Right cardiac atrium (tissue), 5 donors: ENCODE data around the gene ISG15. TPM values are rescaled to one million over a fixed set of nuclear protein-coding genes. Genes with fewer than 3 reads are reported as not detected.
A peak's percentile ranks its signal among the peaks of the same experiment; 100 is the strongest.
"Not testable (repeated sequence)": the region's sequence is repeated elsewhere in the genome, so short reads cannot be mapped to it uniquely, and the experiment has no call there.

Experiments
- ATAC-seq, 2 donors: fragments of 200-7000 bp; cut with Tn5 transposase; one replicate each; pipeline versions ENCODE4 v1.8.0 to v1.9.1; 2020; ENCODE audit warnings: moderate library complexity in 2 of 2, mild to moderate bottlenecking in 1 of 2
- DNase-seq, 3 donors: peaks; one replicate each; pipeline ENCODE4 v3.0.0-alpha.2; 2020
- H3K27ac ChIP-seq: one replicate; pipeline ENCODE4 v1.5.1; 2013; ENCODE audit warnings: mild to moderate bottlenecking, low read length, control low read depth, moderate library complexity
- H3K27me3 ChIP-seq: one replicate; pipeline ENCODE4 v1.6.1; 2013; ENCODE audit not compliant: control insufficient read depth, insufficient read depth
- H3K4me1 ChIP-seq: one replicate; pipeline ENCODE4 v1.6.1; 2013; ENCODE audit warnings: low read length; ENCODE audit not compliant: control insufficient read depth, insufficient read depth
- H3K4me3 ChIP-seq: one replicate; pipeline ENCODE4 v1.5.1; 2013; ENCODE audit warnings: low read length, control low read depth
- H3K9me3 ChIP-seq: one replicate; pipeline ENCODE4 v1.6.1; 2013; ENCODE audit warnings: low read length; ENCODE audit not compliant: control insufficient read depth
- WGBS: extraction: QIAGEN DNeasy Blood & Tissue Kit; methylation state at CpG from one replicate; pipeline ENCODE4 v1.1.7; 2013; 5-methylcytosine and 5-hydroxymethylcytosine counted together
- intact Hi-C, 4 donors: fragments of 100-400 bp; cut with DNase I; formaldehyde crosslinking; loops; one replicate each; pipeline versions ENCODE4 v1.11.0 to v1.14.0; 2022 to 2023
- polyA plus RNA-seq: library from polyadenylated mRNA; stranded (reverse); fragments of 200-250 nt; gene quantifications from one replicate; pipeline ENCODE4 v1.2.3, GENCODE V29; 2013
- total RNA-seq, 4 donors: library from RNA; stranded (reverse); fragmentation: NEBNext Ultra II Directional; extraction: Animal tissue kit (Norgen Biotek cat#: 25700); gene quantifications; one replicate each; pipeline ENCODE4 v1.2.1, GENCODE V29; 2021
- donor health status: healthy with polysubstance abuse.
- donor health status: DM: no; HTN: yes; CAD: no.
- donor health status: DM: no; HTN: no; CAD: no.
- donor health status: DM: no; HTN: yes; CAD: no; lungs with severe emphysema.
- donor health status: DM: yes; HTN: yes; CAD: no.

The ISG15 gene
- total and polyA plus RNA-seq, 5 donors, result 16.1 to 65.5 (median 24.8) TPM

DNA sequence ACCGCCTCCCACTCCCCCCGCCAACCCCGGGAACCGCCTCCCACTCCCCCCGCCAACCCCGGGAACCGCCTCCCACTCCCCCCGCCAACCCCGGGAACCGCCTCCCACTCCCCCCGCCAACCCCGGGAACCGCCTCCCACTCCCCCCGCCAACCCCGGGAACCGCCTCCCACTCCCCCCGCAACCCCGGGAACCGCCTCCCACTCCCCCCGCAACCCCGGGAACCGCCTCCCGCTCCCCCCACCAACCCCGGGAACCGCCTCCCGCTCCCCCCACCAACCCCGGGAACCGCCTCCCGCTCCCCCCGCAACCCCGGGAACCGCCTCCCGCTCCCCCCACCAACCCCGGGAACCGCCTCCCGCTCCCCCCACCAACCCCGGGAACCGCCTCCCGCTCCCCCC, 36.5 kb upstream of the ISG15 start:
- H3K4me1 ChIP-seq, H3K27me3 ChIP-seq, intact Hi-C loops, H3K9me3 ChIP-seq, ATAC-seq, H3K4me3 ChIP-seq, H3K27ac ChIP-seq: not testable (repeated sequence)
- 72% methylated on average over 20 of the region's 39 CpGs for WGBS
- DNase-seq, result peak; percentile 35 to 87 (median 64)

DNA sequence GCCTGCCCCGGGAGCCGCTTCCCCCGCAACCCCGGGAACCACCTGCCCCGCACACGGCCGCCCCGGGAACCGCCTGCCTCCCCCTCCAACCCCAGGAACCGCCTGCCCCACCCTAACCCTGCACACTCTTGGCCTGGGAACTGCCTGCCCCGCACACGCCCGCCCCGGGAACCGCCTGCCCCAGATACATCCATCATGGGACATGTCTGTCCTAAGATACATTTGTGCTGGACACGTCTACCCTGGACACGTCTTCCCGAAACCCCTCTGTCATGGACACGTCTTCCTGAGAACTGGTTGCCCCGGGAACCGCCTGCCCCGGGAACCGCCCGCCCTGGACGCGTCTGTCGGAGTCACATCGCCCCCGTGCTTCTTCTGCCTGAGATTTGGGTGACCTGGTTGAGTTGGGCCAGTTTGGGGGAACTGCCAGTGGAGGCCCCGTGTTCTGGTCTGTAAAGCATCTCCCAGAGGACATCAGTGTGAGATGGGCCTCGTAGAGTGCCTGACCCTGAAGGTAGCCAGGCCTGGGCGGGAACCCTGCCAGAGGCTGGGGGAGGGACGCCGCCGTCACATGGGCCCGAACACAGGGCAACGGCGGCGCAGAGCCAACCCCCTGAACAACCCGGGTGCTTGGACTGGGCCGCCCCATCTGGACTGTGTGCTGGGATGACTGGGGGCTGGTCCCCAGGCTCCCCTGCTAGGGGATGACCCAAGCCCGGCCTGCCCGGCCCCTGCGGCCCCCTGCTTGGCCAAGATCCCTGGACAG, 35.0 kb upstream of the ISG15 start:
- H3K27me3 ChIP-seq, result no peaks in the 10 kb centered on the region
- ATAC-seq, result no peak
- peak in 2 of 3 donors; percentile 18 to 68 for DNase-seq
- 88% methylated on average over 44 of the region's 44 CpGs for WGBS
- intact Hi-C loops, result no loop called here
- H3K9me3 ChIP-seq, result no peaks in the 10 kb centered on the region
- no peak overlapping the region for H3K27ac ChIP-seq
- no peak overlapping the region for H3K4me3 ChIP-seq
- no peaks in the 10 kb centered on the region for H3K4me1 ChIP-seq

DNA sequence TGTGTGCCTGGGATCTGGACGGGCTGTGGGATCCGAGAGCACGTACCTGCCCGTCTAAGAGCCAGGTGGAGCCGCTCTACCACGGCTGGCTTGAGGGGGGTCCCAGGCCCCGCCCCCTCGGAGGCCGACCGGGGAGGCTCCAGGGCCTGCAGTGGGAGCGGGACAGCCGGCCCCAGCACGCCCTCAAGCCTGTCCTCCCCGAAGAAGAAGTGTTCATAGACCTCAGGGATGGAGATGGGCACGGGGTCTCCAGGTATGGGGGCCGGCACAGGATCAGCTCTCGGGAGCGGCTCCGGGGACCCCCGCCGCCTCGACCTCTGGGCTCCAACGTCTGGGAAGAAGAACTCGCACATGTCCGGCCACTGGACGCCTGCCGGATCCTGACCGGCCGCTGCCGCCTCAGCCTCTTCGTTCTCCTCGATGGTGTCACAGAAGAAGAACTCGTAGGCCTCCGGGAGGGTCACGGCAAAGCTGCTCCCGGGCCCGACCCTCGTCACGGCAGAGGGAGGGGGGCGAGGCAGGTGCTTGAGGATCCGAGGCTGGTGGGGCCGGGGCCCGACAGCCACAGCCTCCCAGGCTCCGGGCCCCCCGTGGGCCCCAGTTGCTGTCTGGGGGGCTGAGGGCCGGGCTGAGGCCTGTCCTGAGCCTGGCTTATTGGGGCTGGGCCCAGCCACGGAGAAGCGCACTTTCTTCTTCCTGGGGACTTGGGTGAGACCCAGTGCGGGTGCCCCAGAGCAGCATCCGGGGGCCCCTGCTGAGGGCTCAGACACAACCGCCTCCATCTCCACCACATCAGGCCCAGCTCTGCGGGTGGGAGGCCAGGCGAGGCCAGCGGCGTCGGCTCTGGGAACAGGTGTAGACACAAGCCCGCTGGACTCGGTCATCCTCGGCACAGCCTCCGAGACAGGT, 34.2 kb upstream of the ISG15 start:
- DNase-seq, result peak; percentile 16 to 54 (median 50)
- H3K4me1 ChIP-seq, result no peaks in the 10 kb centered on the region
- intact Hi-C loops, result no loop called here
- no peak for ATAC-seq
- H3K9me3 ChIP-seq, result no peaks in the 10 kb centered on the region
- WGBS, result 87% methylated on average over 60 of the region's 60 CpGs
- no peaks in the 10 kb centered on the region for H3K27me3 ChIP-seq
- H3K4me3 ChIP-seq, result no peak overlapping the region
- no peak overlapping the region for H3K27ac ChIP-seq

DNA sequence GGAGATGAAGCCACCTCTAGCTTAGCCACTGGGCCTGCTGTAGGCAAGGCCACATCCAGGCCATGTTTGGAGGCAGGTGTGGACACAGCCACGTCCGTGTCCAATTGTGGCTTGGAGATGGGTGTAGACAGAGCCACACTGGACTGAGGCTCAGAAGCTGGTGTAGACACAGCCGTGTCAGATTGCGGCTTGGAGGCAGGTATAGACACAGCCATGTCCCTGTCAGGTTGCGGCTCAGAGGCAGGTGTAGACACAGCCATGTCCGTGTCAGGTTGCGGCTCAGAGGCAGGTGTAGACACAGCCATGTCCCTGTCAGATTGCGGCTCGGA, 33.6 kb upstream of the ISG15 start:
- 94% methylated on average over 9 of the region's 9 CpGs for WGBS
- Histone ChIP-seq H3K4me1 (no peaks in the 10 kb centered on the region), H3K27me3 (no peaks in the 10 kb centered on the region), H3K4me3 (no peak overlapping the region), H3K27ac (no peak overlapping the region), H3K9me3 (no peaks in the 10 kb centered on the region)
- ATAC-seq (no peak), DNase-seq (no peak)
- intact Hi-C loops, result loop anchor here in 1 of 4 donors (5.0 kb wide), 1 partner anchor 83 kb away; no protein-coding TSS in a partner anchor

DNA sequence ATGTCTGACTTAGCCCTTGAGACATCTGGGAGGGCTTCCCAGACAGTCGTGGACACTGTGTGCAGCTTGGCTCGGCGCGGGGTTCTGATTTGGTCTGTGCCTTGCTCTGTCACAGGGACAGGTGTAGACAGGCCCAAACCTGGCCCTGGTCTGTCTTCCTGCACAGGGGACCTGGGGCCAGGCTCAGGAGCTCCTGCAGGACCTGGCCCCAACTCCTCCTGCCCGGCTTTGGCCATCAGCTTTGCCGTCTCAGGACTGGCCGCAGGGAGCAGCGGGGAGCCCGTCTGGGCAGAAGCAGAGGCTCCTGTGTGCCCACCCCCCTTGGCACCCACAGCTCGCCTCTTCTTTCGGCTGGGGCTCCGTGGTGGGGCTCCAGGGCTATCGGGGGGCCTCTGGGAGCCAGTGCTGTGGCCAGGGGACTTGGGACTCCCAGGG, 33.1 kb upstream of the ISG15 start:
- peak overlapping the region; percentile 22 for H3K4me3 ChIP-seq
- peak overlapping the region; percentile 1 for H3K27ac ChIP-seq
- intact Hi-C loops, result loop anchor here in 1 of 4 donors (5.0 kb wide), 1 partner anchor 82 kb away; no protein-coding TSS in a partner anchor
- peak in 1 of 2 donors; percentile 1 for ATAC-seq
- WGBS, result 64% methylated on average over 13 of the region's 13 CpGs
- no peaks in the 10 kb centered on the region for H3K9me3 ChIP-seq
- H3K27me3 ChIP-seq, result no peaks in the 10 kb centered on the region
- no peaks in the 10 kb centered on the region for H3K4me1 ChIP-seq
- DNase-seq, result peak in 2 of 3 donors; percentile 54 to 57

DNA sequence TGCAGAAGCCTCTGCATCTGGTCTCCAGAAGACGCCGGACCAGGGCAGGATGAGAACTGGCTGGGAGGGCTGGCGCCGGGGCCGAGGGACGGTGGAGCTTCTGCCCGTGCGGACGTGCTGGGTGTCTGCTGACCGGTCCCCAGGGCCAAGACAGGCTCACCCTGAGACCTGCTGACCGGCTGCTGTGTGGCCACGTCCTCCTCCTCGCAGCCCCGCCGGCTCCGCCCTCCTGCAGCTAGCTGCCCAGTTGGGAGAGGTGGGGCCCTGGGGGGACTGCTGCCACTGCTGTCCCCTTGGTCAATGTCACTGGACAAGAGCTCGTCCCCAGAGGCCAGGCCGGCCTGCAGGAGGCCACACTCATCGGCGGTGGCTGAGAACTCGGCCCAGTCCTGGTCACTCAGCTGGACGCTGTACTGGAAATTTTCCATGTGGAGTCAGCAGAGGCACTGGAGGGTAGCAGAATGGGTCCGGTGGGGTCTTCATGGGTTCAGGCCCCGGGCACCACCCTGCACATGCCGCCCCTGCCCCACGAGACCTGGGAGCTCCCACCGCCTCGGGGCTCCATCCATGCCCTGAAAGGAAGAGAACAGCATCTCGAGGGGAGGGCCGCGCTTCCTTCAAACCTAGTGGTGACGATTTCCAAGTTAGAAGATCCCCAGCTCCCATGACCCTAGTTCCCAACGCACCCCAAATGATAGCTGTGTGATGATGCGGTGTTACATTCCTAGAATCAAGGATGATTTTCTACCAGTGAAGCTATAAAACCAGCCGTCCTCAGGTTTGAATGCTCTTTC, 32.5 kb upstream of the ISG15 start:
- peak; percentile 65 to 91 (median 86) for DNase-seq
- ATAC-seq, result peak; percentile 62 to 69
- Histone ChIP-seq H3K9me3 (no peaks in the 10 kb centered on the region), H3K27ac (peak overlapping the region; percentile 81), H3K4me1 (no peaks in the 10 kb centered on the region), H3K4me3 (peak overlapping the region; percentile 22), H3K27me3 (no peaks in the 10 kb centered on the region)
- intact Hi-C loops, result loop anchor here in 1 of 4 donors (5.0 kb wide), 1 partner anchor 82 kb away; no protein-coding TSS in a partner anchor
- 55% methylated on average over 35 of the region's 35 CpGs for WGBS

DNA sequence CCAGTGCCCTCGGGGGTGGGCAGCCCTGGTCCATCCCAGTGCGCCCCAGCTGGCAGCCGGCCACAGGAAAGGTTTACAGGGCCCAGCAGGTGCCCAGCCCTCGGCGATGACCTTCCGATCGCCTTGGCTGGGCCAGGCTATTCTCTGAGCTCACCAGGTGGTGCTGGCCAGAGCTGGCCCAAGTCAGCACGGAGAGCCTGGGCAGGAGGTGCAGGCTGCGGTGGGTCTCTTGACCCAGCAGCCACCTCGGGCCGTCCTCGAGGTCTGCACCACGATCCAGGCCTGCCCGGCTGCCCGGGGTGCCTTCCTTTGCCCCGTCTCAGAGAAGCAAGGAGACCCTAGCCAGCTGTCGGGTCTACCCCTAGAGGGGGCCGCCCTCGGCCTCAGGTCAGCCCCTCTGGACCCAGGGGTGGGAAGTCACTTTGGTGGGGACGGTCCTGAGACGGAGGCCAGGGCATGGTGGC, 31.8 kb upstream of the ISG15 start:
- no peaks in the 10 kb centered on the region for H3K27me3 ChIP-seq
- WGBS, result 75% methylated on average over 21 of the region's 21 CpGs
- H3K27ac ChIP-seq, result peak overlapping the region; percentile 81
- peak overlapping the region; percentile 12 for H3K4me3 ChIP-seq
- DNase-seq (peak; percentile 30 to 73 (median 58)), ATAC-seq (peak; percentile 3 to 9)
- intact Hi-C loops, result loop anchor here in 1 of 4 donors (5.0 kb wide), 1 partner anchor 81 kb away; no protein-coding TSS in a partner anchor
- H3K4me1 ChIP-seq, result no peaks in the 10 kb centered on the region
- no peaks in the 10 kb centered on the region for H3K9me3 ChIP-seq

DNA sequence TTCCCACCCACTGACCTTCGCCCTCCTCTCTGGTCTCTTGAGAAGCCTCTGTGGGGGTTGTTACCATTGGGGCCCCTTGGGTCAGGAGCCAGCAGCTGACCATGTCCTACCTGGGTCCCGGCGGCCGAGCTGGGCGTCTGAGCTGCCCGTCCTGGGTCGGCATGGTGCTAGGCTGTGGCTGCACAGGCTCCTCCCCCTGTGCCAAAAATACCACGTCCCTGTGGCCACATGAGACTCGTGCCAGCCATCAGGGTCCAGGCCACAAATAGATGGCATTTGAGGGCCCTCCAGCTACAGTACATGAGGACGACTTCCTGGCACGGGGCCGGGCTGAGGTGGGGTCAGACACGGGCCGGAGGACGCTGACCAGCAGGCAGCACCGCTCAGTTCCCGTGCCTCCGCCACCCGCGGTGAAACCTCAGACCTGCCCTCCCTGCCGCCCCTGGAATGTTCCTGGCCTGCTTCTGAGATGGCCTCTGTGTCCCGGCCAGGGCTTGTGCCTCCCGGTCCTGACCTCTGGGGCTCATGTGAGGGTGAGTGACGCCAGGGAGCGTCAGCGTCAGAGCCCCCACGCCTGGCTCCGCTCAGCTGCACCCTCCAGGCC, 31.2 kb upstream of the ISG15 start, which contains the start of gene PERM1:
PERM1 (minus strand) TSS at position 139 of the 604 bp plus-strand sequence. CDS start 1,064 bp downstream, outside the sequence.
- H3K4me3 ChIP-seq, result peak within 1 kb of the TSS; percentile 12
- WGBS, result 52% methylated on average over 28 of the region's 28 CpGs
- no peaks in the 10 kb centered on the region for H3K4me1 ChIP-seq
- H3K27ac ChIP-seq, result peak within 1 kb of the TSS; percentile 81
- intact Hi-C loops, result loop anchor here in 1 of 4 donors (5.0 kb wide), 1 partner anchor 80 kb away; no protein-coding TSS in a partner anchor
- DNase-seq (peak; percentile 70 to 89 (median 85)), ATAC-seq (peak; percentile 67 to 68)
- H3K27me3 ChIP-seq, result no peaks in the 10 kb centered on the region
- no peaks in the 10 kb centered on the region for H3K9me3 ChIP-seq

DNA sequence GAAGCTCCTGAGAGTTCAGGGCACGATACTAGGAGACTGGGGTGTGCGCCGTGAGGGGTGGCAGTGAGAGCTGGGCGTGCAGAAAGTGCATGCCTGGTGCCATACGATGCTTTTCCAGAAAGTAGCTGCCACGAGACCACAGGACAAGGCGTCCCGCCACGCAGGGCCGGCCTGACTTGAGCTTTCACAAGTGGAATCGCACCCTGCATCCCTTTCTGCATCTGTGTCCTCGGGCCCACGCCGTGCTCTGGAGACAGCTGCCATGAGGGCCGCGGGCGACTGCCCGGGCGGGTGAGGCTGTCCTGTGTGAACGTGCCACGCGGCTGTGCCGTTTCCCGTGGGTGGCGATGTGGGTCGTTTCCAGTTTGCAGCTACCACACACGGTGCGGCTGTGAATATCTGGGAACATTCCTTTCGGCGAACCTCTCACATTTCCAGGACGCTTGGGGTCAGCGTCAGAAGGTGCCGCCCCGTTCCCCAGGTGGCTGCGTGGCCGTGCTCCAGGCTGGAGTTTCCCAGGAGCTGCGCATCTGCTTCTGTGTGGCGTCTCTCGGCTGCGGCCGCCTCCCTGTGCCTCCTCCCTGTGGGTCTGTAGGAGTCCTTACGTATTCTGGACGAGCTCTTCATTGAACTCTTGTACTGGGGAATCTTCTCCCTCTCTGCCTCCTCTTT, 30.4 kb upstream of the ISG15 start:
- DNase-seq, result peak; percentile 19 to 64 (median 54)
- Histone ChIP-seq H3K4me1 (no peaks in the 10 kb centered on the region), H3K4me3 (no peak overlapping the region), H3K27me3 (no peaks in the 10 kb centered on the region), H3K9me3 (no peaks in the 10 kb centered on the region), H3K27ac (peak overlapping the region; percentile 15)
- intact Hi-C loops, result loop anchor here in 1 of 4 donors (5.0 kb wide), 1 partner anchor 79 kb away; no protein-coding TSS in a partner anchor
- no peak for ATAC-seq
- WGBS, result 84% methylated on average over 43 of the region's 43 CpGs
